GM18511 (cell line): ENCODE measurements around the gene CFAP99.

Experiments
- ATAC-seq: cut with Tn5 transposase; IDR thresholded peaks from one replicate; pipeline ENCODE4 v1.9.1; 2021; ENCODE audit warnings: mild to moderate bottlenecking, moderate library complexity; ENCODE audit not compliant: unreplicated experiment

The CFAP99 gene

DNA sequence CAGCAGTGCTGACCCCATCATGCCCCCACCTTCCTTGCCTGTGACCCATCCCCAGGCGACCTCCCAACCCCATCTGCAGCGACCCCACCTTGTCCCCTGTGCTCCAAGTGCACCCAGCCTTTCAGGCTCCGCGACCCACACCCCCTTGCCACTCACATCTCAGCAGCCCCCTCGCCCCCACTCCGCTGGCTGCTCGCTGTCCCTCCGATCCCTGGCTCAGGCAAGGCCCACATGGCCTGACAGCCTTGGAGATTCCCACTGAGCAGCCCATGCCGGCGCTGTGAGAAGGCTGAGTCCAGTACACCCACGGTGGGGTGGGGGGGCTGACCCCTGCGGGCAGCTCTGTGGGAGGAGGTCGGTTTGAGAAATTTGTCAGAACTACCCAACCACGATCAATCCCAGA lies 9.4 kb upstream of the CFAP99 start:
- no peak for ATAC-seq

DNA sequence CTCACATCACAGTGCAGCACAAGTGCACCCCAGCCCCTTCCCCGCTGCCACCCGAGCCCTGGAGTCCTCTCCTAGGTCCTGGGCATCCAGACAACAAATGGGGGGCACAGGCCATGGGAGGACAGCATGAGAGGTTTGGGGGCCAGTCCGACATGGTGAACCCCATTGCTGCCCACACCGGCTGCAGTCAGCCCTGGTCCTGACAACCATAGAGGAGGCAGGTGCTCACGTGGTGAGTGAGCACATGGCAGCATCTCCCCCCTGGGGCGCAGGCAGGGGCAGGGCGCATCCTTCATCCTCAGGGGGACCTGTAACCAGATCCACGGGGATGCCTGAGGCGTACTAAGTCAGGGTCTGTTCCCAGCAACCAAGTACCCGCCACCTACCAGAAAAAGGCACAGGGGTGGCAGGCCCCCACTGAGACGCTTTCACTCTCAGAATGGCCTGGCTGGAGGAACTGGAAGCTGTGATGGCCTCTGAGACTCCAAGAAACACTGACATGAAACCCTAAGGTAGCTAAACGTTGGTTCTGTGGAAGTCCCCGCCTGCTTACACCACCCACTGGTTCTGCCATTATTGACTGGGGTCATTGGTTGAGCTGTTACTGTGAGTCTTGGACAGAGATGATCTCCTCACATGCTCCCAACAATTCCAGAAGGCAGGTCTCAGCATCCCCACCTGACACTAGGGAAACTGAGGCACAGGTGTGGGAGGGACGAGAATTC lies 6.8 kb upstream of the CFAP99 start:
- ATAC-seq: no peak

DNA sequence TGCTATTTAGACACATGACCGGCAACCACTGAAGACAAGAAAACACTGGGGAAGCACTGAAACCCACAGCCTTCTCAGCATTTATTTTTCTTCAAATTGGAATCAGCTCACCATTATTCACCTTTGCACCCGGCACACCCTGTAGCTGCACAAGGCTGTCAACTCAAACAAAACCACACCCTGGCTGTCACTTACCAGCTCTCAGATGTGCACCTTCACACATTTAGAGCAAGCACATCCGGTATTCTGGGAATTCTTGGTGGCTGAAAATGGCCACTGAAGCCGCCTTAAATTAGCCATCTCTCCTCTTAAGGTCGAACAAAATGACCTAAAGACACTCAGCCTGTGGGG lies 6.2 kb upstream of the CFAP99 start:
- ATAC-seq: peak; percentile 42

DNA sequence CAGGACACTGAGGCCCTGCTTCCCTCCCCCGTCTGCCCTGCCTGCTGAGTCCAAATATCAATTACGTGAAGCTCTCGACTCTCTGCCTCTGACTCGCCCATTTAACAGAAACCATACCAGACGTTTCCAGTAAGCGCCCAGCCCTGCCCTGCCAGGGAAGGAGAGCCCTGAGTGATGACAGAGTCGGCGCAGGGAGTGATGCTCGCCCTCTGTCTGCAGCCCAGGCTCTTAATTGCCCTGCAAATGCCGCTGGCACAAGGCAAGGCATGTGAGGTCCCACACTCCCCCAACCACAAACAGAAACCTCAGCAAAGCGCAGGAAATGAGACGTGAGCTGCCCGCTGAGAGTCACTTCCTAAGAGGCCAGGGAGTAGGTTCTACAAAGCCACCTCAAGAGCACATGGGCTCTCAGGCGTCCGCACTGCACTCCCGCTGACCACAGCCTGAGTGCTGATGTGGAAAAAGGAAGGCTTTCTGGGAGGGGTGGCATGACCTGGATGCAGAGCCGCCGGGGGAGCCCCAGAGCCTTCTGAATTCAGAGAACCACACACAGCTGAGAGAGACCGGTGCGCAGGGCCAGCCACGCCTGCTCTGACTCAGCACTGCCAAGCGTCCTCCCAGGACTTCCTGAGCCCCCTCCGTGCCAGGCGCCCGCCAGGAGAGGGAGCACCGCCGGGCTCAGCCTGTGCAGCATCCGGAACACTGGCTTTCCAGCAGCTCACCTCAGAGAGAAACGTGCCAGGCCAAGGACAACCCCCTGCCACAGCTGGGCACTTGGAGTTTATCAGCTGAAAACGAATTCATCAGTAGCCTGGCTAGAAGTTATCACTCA lies 5.7 kb upstream of the CFAP99 start:
- ATAC-seq: peak; percentile 66

DNA sequence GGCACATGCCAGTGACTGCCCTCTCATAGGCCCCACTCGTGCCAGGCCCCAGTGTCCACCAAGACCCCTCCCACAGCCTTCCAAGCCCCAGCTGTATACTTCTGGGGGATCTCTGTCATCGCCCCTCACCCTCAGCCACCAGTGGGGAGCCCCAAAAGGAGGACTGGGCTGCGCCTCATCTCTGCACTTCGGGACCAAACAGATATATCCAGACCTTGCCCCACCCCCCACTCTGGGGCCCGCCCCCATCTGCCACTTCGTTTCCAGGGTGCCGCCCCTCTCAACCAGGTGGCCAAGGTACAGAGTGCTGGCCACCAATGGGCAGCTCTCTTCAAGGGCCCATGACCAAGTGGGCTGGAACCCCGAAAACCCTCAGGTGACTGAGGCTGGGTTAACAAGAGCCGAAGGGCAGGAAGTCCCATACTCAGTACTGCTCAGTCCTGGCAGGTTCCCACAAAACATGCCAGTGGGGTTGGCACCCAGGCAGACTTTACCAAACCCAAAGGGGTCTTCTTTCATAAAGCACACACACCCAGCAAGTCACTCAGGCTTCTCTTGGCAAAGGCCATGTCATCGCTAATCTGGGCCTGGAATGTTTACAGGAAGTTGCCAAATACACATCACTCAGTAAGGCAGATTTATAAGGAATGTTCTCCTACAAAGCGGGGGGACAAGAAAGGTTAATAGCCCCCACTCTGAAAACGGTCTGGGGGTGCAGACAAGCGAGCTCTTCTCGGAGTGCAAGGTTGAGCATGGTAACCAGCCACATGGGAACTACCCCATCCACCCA lies 4.7 kb upstream of the CFAP99 start:
- ATAC-seq: no peak

DNA sequence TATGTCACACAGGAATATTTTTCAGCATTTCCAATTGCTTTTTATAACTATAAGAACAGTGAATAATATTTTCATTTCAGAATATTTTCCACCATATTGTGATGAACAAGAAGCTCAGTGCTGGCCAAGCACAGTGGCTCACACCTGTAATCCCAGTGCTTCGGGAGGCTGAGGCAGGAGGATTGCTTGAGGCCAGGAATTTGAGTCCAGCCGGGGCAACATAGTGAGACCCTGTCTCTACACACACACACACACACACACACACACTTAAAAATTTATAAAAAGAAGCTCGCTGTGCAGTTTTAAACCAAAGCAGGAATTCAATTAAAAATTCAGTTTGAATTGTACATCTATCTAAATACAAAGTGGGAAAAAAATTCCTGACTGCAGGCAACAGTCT lies 3.5 kb upstream of the CFAP99 start:
- ATAC-seq: no peak

DNA sequence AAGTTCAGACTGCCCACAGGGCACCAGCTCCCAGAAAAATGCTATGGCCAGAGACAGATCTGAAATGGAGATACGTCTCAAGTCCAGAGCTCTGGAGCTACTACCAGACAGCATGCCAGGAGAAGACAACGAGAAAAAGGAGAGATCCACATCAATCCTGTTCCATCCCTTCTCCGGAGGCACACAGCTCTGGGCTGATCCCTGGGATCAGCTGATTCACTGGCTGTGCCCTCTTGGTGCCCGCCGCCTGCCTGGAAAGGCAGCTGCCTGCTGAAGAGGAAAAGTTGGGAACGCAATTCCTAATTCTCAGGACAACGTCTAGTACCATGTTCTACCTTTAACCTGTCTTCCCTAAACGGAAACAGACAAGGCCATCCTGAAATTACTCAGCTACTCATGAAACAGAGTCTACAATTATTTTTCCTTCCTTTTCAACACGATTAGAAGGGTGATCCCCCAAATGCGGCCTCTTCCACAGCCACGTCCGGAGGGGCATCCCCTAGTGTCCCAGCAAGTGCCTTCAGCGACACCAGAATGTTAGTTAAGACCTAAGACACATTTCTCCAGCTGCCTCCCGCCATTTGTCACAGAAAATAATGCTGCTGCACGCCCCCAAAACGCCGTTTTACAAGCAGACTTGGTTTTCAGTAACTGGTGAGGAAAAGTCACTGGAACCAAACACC lies 2.7 kb upstream of the CFAP99 start:
- no peak for ATAC-seq

DNA sequence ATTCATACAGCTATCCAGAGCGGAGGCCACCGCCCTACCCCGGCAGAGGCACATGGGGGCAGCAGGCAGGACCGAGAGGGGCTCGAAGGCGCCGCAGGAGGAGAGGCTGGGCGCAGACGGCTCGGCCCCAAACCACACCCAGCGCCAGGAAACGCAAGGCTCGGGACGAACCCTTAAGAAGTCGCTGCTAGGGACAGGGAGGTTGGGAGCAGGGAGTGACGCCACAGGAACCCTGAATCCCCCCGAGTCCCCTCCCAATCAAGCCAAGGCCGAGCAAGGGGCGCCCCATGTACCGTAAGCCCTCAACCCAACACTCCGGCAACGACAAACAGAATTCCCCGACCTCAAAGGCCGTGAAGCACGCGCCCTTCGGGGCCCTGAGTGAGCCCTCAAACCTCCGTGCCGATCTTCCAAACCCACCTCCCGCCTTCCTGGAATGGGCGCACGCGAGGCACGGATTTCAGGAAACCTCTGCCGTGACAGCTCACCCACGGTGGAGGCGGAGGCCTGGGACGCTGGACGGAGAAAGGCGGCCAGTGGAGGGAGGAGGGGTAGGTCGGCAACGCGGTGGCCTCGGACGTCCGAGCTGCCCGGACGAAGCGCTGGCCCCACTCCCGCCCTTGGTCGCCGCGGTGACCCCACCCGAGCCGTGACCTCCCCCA lies 2.1 kb upstream of the CFAP99 start:
- ATAC-seq: no peak

DNA sequence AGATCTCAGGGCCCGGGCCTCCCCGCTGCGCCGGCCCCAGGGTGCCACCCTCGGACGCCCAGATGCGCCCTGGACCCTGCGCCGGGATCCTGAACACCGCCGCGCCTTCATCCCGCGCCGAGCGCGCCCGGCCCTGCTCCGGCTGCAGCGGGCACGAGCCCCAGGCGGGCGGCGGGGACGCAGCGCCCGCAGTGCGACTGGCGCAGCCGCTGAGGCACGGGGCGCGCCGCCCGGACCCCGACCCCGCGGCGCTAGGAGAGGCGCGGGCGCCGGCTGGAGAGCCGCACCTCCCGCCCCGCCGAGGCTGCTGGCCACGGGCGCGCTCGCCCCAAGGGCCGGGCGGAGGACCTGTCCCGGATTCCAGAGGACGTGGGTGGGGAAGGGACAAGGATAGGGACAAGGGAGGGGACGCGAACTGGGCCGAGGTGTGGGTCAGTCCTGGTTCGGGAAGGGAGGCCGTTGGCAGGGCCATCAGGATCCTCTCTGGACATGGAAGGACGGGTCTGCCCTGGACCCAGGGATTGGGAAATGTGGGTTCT lies 1.5 kb upstream of the CFAP99 start:
- no peak for ATAC-seq

DNA sequence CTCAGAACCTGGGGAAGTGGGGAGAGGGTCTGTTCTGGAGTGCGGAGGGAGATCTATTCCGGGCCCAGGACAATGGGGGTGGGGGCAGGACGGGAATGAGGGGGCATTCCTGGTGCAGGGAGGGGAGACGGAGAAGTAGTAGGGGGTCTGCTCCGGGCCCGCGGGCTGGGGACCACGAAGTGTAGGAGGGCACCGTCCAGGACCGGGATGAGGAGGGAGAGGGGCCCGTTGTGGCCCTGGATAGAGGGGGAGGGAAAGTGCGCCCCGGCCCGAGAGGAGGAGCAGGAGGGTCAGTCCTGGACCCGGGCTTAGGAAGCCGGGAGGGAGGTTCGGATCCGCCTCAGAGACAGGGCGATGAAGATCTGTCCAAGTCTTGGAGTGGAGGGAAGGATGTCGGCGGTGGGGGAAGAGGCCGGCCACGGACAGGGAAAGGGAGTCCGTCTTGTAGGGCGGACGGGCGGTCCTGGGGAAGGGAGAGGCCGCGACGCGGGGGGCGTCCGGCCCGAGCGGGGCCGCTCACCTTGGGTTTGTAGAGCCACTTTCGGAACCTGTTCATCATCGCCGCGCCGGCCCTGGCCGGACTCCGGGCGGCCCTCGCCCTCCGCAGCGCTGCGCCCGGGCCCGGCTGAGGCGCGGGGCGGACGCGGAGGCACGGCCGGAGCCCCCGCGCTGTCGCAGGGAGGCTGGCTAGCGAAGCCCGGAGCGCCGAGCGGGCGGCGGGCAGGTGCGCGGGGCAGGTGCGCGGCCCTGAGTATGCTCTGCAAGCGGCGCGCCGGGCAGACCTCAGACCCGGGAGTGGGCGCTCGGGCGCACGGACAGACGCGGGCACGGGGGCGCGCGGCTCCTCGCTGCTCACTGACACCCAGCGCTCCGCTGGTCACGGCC lies 748 bp upstream of the CFAP99 start, which contains the start of gene ZFYVE28:
TSS of gene ZFYVE28 (minus strand) at position 881 of the 885 bp plus-strand sequence. CDS start at position 559, 322 bp downstream.
- peak; percentile 19 for ATAC-seq

DNA sequence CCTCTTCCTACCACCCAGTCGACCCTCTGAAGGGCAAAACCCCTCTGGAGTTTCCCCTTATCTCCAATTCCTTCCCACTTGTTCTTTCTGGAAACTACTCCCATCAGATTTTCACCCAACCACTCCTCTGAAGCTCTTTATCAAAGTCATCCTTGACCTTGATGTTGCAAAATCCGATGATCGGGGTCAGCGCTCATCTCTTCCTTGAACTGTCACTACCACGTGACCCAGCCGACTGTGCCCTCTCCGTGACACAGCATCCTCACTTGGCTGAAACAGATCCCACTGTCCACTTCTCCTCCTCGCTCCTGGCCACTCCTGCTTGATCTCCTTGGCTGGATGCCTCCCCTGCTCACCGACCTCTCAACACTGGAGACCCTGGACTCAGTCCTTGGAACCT lies 1.1 kb downstream of the CFAP99 start:
- no peak for ATAC-seq

DNA sequence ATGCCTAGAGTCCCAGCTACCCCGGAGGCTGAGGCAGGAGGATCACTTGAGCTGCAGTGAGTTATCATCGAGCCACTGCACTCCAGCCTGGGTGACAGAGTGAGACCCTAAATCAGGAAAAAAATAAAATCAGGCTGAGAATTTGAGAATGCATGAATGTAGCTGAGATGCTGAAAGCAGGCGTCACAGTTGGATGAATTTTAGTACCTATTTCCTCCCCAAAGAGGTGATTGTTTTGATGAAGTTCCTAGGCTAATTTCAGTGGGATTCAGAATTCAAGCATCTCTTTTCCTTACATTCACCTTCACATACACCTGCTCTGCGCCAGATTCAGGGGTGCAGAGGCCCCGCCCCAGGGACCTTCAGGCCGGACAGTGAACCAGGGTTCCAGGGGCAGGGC lies 3.2 kb downstream of the CFAP99 start:
- no peak for ATAC-seq

DNA sequence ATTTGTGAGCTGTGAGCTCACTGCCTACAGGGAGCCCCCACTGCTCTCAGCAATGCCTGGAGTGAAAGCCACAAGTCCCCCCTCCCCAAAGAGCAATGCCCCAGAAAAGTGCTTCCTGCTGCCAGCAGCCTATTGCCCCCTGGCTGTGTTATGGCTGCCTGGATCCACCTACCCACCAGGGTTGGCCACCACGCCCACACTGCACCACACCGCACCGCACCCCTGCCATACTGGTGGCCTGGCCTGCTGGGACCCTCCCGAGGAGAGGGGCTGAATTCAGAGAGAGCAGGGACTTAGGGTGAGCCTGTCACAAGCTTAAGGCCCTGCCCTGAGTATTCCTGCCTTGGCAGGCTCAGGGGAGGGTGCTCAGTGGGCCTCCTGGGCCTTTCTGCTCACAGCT lies 4.3 kb downstream of the CFAP99 start:
- ATAC-seq: no peak

DNA sequence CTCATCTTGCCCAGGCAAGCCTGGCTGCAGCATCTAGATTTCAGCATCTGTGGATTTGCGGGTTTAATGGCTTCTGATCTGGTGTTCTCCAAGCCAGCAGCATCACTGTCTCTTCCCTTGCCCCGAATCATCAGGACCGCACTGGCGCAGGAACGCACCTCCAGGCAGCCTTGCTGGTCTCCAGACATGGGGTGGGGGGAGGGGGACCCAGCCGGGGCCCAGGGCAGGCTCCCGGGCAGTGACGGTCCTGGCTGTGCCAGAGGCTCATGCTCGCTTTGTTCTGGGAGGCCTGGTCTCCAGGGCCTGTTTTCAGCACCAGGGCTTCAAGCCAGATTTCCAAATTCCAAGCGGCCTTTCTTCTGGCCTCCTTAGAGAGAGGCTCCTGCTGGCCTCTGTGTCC lies 4.9 kb downstream of the CFAP99 start:
- no peak for ATAC-seq

DNA sequence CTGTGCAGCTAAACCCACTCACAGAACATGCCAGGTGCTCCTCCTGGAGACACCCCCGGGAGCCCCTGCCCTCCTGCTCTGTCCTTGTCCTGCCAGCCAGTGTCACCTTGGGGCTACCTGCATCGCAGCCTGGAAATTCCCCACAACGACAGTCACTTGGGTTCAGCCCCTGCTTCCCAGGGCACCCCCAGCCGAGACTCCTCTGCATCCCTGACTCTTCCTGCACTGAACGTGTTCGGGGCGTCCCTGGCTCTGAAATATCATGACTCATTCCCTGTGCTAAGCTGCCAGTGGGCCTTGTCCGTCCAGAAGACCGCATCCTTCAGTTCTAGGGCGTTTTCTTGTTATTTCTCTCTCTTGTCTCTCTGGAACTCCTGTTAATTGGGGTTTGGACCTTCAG lies 5.8 kb downstream of the CFAP99 start:
- no peak for ATAC-seq

DNA sequence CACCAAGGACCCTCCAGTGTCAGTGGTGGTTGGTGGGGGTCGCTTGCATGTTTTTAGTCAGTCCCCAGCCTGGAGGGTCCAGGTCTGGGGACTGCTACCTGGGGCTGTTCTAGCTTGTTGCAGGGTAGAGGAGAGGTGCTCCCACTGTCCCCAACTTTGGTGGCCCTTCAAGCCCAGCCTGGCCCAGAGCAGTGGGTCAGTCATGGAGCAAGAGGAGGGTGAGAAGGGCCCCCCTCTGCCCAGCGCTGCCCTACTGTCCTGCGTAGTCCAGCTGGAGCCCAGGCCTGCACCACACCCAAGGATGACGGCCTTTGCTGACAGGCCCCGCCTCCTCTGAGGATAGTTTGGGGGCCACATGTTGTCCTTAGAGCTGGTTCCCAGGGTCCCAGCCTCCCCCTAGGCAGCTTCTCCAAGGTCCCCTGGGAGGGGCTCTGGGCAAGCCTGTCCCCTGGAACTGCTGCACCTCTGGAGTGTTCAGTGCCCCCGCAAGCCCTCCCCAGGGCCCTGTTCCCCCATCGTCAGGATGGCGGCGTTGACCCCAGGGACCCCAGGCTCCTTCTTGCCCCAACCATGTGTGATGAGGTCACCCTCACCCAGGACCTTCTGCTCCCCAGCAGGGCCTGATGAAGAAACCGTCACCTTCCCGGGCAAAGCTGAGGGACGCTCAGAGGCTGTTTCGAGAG lies 6.8 kb downstream of the CFAP99 start:
- ATAC-seq: no peak

DNA sequence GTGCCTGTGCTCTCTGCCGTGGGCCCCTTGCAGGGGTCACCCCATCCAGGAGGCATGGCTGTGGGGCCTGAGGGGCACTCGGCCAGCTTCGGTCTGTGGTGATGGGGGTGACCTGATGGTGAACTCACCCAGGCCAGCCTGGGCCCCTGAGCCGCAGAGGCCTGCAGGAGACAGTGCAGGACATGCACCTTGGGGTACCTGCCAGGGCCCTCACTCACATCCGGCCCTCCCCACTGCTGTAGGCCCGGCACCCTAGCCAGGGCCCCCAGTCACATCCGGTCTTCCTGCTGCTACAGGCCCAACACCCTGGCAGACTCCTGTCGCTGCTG lies 7.3 kb downstream of the CFAP99 start:
- ATAC-seq: no peak

DNA sequence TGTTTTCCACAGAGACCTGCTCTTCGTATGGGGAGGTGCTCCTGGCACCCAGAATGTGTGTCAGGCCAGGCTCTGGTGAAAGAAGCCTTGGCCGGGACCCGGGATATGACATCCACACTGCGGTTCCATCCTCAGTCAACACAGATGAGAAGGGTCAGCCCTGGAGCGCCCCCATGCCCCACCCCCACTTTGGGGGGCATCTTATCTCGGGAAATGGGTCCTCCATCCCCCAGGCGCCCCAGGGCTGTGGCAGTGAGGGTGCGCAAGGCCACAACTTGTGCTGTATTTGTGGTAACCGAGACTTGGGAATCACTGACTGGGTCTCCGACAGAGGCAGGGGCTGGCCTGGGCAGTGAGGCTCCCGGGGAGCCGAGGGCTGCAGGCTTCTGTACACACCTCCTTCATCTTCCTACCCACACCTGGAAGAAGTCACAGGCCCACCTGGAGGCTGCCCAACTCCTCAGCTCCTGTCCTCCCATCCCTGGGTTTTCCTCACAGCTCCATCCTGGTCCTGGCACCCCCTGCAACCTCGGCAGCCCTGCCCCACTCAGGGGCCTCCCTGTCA lies 8.0 kb downstream of the CFAP99 start:
- ATAC-seq: no peak
